Measurements from ENCODE around the gene DNAJA3.

DNAJA3 gene

DNA sequence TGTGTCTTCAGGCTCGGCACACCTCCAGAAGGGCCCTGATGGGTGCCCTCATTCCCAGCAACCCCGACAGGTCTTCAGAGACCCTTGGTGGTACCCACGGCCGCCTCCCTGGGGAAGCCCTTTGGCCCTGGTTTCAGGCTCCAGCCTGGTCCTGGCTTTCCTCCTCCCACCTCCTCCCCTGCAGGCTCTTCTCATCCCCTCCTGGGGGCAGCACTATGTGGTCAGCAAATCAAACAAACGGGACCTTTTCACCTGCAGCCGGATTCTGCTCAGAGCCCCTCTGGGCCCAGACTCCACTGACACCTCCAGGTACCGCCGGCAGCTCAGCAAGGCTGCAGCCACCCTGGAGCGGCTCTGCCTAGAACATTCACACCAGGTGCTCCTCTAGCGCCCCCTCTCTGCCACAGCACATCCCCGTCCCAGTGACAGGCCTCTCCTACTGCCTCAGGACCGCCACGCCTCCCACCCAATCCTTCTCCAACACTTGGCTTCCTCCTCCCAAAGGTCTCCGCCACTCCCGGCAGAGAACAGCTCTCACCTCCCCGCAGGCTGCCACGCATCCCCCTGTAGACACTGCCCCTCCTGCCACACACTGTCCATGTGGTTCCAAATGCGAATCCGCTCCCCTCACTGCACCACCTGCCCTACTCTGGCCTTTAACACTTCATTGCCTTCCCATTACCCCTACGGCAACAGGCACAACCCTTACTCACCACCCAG, 21.3 kb upstream of the DNAJA3 start:
- no peak overlapping the region for H3K27ac ChIP-seq
- no peak for DNase-seq (ENCODE audit: low read depth, low spot score)

DNA sequence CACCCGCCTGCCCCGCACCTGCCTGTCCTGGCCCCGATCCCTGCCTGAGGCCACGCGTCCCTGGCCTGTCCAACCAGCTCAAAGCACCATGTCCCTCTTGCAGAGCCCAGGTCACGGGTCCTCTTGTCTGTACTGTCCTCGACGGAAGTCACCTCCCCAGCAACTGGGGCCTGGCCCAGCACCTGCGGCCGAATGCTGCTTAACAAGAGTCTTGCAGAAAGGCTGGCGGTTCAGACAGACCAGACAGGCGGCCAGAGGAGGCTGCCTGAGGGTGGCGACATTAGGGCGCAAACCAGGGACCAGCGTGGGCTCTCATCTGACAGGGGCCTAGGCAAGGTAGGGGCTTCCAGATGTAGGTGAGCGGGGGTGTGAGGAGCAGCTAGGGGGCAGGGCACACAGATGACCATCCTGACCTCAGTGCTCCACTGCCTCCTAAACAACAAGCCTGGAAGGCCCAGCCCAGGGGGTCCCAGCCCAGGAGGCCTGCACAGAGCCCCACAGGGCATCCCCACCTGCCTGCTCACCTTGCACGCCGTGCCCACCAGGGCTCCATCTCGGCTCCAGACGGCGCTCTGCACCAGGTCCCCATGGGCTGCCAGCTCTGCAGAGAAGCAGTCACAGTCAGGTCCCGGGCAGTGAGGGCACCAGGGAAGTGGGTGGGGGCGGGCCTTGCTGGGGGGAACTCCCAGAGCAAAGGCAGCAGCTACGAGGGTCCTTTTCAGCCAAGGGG, 20.5 kb upstream of the DNAJA3 start:
- H3K27ac ChIP-seq = no peak overlapping the region
- DNase-seq (ENCODE audit: low read depth, low spot score) = no peak

DNA sequence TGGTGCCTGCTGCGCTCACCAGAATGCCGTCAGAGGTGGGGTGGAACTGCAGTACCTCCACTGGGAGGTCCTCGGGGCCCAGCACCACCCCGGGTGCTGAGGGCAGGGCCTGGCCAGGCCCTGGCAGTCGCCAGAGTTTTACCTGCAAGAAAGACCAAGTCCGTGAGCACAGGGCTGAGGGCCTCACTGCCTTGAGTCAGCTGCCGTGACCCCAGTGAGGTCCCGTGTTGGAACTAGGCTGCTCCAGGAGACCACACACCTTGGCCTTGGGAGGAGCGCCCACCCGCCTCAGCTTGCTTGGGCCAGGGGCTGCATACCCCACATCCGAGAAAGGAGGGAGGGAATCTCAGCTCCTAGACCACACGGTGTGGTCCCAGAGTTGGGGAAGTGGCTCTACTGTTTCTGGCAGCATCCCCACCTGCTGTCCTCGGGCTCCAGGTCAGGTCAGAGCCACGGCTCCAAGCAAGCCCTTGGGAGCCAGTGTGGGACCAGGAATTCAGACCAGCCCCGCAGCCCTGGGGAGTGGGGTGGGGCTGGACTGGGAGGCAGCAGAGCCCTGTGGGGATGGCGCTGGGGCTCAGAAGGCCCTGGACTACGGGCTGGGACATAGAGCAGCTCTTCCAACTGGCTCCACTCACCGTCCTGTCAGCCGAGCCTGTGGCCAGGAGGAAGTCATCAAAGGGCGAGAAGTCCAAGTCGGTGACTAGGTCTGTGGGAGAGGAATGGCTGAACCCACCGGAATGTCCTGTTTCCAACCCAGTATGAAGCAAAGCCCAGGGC, 17.9 kb upstream of the DNAJA3 start:
- DNase-seq (ENCODE audit: low read depth, low spot score) = no peak
- no peak overlapping the region for H3K27ac ChIP-seq

DNA sequence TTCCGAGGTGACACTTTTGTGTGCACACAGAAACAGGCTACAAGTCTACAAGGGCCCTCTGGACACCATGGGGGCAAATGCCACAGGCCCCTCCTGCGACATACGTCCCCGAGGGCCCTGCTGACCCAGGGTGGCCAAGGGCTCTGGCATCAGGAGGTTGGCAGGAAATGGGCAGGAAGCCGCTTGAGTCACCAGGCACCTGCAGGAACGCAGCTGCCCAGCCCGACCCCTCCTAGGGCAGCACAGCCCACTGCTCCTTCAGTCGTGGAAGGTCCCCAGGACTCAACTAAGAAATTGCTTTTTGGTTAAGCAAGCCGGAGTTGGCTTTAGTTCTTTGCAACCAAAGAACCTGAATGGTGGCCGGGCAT, 17.4 kb upstream of the DNAJA3 start:
- no peak overlapping the region for H3K27ac ChIP-seq
- DNase-seq (ENCODE audit: low read depth, low spot score) = no peak

DNA sequence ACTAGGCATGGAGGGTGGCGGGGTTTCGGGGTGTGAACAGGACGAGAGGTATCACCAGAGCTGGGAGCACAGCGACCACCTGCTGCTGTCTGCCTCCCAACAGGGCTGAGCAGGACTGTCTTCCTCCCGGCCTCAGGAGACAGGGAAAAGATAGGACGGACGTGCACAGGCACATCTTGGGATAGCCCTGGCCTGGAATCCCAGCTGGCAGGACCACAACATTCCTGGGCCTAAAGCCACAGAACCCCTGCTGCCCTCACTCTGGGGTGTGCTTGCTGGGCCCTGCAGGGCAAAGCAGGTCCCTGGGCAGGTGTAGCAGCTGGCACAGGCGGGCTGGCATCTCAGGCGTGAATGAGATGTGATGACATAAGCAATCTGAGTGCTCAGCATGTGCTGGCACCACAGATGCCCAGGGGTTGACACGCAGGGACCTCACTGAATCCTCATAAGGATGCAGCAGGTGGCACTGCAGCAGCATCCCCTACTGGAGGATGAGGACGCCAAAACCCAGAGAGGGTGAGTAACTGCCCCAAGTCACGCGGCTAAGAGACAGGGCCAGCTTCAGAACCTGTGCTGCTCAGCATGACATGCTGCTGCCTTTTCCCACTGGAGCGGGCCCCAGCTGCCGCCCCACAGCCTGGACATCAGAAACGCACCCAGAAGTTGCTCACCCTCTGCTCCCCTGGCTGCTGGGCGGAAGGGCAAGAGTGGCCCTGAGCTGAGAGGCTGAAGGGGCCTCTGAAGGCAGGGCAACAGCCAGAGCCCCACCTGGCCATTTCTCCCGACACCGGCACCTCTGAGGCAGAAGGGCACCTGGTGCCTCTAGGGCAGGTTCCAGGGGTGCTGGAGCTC, 16.4 kb upstream of the DNAJA3 start:
- H3K27ac ChIP-seq = no peak overlapping the region
- no peak for DNase-seq (ENCODE audit: low read depth, low spot score)

DNA sequence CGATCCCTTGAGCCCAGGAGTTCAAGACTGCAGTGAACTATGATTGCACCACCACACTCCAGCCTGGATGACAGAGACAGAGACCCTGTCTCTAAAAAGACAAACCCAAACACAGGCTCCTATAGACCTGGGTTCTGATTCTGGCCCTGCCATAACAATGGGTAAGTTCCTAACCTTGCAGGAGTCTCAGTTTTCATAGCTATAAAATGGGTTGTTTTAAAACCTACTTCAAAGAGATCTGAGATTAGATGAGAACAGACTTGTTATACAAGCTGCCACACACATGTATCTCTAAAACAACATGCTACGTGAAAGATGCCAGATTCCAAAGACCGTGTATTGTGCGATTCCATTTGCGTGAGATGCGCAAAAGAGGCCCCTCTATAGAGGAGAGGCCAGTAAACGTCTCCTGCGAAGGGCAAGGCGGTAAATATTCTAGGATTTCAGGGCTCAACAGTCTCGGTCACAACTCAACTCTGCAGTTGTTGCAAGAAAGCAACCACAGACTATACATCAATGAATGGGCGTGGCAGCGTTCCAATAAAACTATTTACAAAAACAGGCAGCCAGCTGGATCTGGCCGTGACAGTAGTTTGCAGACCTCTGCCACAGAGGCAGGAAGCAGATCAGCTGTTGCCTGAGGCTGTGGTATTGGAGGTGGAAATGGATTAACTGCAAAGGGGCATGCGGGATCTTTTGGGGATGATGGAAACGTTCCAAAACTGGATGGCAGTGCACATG, 15.2 kb upstream of the DNAJA3 start:
- DNase-seq (ENCODE audit: low read depth, low spot score) = no peak
- H3K27ac ChIP-seq = no peak overlapping the region

DNA sequence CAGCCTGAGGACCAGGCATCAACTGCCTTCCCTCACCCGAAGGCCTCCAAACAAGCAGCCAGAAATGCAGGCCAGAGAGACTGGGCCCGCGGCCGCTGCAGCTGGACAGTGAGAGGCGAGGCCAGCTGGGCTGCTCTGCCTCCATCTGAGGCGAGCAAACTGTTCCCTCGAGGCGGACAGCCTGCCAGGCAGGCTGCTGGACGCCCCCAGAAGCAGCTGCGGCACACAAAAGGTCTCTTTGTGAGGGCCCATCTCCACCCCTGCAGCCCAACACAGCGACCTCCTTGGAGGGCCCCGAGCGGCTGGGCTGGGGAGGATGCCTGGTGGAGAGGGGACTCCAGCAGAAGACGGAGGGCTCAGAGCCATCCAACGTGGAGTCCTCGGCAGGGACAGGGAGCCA, 14.0 kb upstream of the DNAJA3 start:
- no peak overlapping the region for H3K27ac ChIP-seq
- no peak for DNase-seq (ENCODE audit: low read depth, low spot score)

DNA sequence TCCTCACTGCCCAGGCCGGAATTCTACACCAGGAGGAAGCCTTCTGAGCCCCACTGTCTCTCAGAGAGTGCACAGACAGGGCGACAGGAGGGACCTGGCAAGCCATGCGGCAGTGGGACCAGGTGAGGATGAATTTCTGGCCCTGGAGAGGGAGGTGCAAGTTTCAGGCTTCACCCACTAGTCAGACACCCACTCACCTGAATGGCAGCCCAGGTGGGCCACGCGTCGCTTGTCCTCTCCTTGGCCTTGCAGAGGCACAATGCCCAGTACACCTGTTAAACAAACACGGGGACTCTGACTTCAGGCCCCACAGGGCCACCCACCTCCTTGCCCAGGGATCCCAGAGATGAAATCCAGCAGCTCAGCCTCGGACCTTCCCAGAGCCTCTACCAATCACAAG, 13.5 kb upstream of the DNAJA3 start:
- H3K27ac ChIP-seq = no peak overlapping the region
- DNase-seq (ENCODE audit: low read depth, low spot score) = no peak

DNA sequence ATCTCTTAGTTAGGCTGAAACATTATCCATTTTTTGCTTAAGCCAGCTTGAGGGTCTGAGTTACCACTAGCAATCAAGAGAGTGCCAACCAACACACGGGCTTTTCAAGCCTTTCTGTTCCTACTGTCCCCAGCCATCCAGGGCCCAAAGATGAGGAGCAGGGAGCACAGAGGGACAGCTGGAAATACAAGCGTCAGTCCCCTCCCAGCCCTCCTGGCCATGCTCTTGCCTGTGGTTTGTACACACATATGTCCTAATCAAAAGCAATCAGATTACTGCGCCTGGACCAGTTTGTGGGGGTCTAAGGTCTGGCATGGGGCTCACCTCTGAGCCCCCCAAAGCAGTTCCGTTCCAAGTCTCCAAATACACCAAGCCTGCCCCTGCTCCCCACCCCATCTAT, 12.8 kb upstream of the DNAJA3 start:
- H3K27ac ChIP-seq = no peak overlapping the region

DNA sequence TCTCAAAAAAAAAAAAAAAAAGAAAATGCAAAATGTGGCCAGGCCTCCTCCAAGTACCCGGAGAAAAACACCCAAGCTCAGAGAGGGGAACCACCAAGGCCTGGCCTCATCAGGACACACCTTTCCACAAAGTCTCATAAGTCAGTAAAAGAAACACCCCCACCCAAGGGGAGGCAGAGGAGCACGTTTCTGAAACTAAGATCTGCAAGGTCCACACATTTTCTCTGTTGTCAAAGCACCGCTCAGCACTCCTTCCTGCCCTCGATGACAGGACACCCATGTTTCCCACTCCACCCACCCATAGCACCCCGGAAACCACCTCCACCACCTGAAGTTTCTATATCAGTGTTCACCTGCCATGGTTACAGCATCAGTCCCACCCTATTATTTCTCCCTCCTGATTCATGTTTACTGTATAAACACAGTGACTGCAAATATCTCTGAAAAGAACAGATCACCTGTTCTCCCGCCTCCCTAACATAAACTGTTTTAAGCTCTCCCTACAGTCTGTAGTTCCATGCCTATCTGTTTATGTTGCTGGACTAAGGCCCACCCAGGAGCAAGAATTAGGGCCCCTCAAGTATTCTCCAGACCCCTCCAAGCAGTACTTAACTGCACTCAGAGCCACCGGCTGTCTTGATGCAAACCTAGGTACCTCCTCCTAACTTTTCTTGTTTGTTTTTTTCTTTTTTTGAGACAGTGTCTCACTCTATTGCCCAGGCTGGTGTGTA, 11.3 kb upstream of the DNAJA3 start:
- H3K27ac ChIP-seq = no peak overlapping the region
- DNase-seq (ENCODE audit: low read depth, low spot score) = no peak

More for the DNA sequence above, 12.8 kb upstream of the DNAJA3 start:
- DNase-seq (ENCODE audit: low read depth, low spot score) = no peak

DNA sequence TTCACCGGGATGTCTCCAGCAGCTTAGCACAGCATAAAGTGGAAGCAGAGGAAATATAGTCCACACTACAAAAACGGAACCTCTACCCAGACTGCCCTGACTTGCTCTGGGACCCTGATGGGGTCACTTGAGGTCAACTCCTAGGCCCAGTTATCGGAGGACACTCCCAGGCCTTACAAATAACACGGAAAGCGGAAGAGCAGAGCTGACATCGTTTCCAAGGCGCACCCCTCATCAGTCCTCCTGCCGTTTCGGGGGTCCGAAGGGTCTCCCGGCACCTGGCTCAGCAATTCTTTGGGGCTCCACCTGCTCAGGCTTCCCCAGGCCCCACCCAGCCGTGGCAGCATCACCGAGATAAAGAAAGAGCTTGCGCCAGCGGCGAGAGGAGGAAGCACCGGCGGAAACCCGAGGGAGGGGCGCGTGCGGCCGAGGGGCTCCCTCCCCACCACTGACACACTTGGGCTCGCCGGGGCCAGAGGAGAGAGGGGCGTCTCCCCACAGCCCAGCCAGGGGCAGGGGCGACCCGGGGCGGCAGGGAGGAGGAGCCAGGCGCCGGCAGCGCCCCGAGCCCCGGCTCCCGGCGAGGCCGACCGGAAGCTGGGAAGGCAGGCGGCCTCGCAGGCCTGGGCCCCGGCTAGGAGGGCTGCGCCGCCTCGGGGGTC, 10.0 kb upstream of the DNAJA3 start:
- H3K27ac ChIP-seq = peak overlapping the region; percentile 69
- no peak for DNase-seq (ENCODE audit: low read depth, low spot score)

DNA sequence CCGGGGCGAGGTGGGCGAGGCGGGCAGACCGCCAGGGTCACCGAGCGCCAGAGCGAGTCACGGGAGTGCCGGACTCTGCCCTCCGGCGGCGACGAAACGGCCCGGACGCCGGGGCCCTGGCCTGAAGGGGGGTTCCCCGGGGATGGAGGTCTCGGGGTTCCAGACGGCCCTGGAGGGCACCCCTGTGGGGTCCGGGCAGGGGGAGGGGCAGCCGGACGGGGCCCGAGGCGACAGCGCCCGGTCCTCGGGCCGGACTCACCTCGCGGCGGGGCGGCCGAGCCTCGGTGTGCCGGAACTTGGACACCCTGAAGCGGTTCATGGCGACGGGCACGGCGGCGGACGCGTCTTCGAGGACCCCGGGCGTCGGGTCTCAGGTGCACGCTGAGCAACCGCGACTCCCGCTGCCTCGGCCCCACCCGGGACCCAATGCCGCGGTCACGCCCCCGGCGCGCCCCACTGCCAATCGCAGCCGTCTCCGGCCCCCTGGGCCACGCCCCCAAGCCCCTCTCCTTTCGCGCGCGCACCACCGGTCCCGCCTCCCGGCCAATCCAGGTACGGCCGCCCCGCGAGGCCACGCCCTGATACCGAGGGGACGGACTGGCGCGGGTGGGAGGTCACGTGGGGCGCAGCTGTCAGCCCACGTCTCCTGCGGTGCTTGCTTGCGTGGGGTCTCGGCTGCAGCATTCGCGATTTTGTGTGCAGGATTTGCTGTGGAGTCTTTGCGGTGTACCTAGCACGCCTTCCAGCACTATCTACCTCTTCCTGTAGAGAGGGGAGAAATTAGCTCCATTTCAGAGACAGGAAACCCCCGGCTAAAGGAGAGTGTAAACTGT, 9.3 kb upstream of the DNAJA3 start, which contains the start of gene CORO7:
TSS of gene CORO7 (minus strand) at position 397 of the 833 bp plus-strand sequence. CDS start at position 319, 78 bp downstream.
- DNase-seq (ENCODE audit: low read depth, low spot score) = no peak
- H3K27ac ChIP-seq = peak within 1 kb of the TSS; percentile 69

DNA sequence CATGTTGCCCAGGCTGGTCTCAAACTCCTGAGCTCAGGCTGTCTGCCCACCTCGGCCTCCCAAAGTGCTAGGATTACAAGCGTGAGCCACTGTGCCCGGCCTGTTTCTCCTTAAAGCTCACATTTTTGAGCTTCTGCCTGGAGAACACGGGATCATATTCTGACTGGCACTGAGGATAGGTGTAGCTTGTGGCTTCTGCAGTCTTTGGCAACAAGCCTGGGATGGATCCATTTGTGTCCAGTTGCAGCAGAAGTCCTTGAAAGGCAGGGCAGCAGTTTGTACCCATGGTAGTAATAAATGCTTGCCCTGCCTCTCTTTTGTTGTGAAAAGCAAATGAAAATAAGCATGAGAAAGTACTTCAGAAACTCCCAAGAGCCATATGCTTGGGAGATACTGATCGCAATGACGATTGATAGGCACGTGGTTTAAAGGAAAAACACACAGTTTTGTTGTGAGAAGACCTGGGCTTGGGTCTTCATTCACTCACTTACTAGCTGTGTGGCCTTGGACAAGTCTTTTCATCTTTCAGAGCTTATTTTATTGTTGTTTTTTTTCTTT, 6.2 kb upstream of the DNAJA3 start:
- no peak overlapping the region for H3K27ac ChIP-seq
- no peak for DNase-seq (ENCODE audit: low read depth, low spot score)

DNA sequence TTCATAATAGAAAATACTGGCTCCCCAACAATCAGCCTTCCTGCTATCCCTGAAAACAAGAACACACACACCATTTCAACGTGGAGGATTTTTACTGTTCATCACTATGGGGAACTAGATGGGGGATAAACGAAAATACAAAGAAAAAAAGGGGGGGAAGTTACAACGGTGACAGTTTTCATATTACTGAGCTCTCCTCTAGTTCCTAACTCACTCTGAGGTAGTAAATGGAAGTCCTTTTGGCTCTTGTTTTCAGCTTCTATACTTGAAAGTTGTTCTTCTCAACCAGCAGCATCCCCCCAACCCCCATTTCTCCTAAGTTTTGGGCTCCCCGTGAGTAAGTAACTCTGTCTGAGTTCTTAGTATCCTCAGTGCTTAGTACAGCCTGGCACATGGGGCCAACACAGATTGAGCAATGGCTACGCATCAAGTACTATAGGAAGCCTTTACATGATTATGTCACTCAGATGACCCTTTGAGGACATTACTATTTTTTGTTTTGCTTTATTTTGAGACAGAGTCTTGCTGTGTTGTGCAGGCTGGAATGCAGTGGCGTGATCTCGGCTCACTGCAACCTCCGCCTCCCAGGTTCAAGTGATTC, 5.1 kb upstream of the DNAJA3 start:
- DNase-seq (ENCODE audit: low read depth, low spot score) = no peak
- H3K27ac ChIP-seq = no peak overlapping the region

DNA sequence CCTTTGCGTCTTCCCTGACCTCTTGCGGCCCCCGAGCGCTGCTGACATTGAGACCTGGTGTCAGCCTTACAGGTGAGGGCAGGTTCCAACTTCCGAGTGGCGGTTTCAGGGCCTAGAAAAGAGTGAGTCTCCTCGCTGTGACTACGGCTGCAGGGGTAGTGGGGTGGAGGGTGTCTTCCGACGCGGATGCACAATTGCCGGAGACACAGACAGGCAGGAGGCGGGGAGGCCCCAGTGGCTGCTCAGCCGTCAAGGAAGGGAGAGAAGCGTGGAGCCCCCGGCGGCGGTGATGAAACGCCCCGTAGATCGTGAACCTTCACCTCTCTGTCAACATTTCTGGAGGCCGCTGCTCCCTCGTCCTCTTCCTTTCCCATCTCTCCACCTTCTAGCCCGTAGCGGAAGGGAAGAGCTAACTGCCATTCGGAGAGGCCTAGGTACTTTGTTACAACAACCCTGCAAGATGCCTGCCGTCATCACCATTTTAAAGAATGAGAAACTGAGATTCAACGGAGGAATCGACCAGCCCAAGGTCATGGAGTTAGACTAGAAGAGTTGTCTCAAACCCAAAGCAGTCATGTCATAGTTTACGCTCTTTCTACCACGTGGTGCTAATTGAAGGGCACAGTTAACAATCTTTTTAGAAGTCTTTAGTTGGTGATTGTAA, 485 bp downstream of the DNAJA3 start:
- DNase-seq (ENCODE audit: low read depth, low spot score) = no peak
- peak overlapping the region; percentile 91 for H3K27ac ChIP-seq

DNA sequence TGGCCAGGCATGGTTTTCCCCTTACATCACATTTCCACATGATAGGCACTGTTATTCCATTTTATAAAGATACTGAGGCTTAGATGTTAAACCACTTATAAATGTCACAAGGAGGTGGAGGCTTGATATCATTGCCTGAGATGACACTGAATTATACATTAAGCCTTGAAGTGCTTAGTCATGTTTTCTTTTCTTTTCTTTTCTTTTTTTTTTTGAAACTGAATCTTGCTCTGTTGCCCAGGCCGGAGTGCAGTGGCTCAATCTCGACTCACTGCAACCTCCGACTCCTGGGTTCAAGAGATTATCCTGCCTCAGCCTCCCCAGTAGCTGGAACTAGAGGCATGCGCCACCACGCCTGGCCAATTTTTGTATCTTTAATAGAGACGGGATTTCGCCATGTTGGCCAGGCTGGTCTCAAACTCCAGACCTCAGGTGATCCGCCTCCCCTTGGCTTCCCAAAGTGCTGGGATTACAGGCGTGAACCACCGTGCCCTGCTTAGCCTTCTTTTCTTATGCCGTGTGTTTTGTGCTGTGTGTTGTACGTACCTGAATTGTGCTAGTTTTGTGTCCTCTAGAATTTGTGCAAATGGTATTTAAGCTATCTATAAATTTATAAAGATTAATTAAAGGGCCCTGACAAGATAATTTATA, 1.2 kb downstream of the DNAJA3 start:
- no peak for DNase-seq (ENCODE audit: low read depth, low spot score)
- H3K27ac ChIP-seq = peak overlapping the region; percentile 91

Data from epithelial cell of prostate (primary cell).